HG03565 (cell line): ENCODE results near the gene IL34.
"Not testable (repeated sequence)": the region's sequence is repeated elsewhere in the genome, so short reads cannot be mapped to it uniquely, and the experiment has no call there.

Experiments used
- ATAC-seq: cut with Tn5 transposase; IDR thresholded peaks from one replicate; pipeline ENCODE4 v1.9.1; 2021; ENCODE audit warnings: mild to moderate bottlenecking, moderate library complexity; ENCODE audit not compliant: unreplicated experiment

IL34 gene

GRCh38 chr16:70630960-70631745, 15.2 kb upstream of the IL34 start:
- ATAC-seq = no peak

GRCh38 chr16:70632273-70632672, 14.1 kb upstream of the IL34 start:
- no peak for ATAC-seq

- ATAC-seq = not testable (repeated sequence)
Observed at GRCh38 chr16:70633617-70634016, 12.7 kb upstream of the IL34 start.

- ATAC-seq = no peak
Observed at GRCh38 chr16:70634861-70635260, 11.5 kb upstream of the IL34 start.

GRCh38 chr16:70635336-70636016, 10.9 kb upstream of the IL34 start:
- ATAC-seq = no peak

- ATAC-seq = no peak
Observed at GRCh38 chr16:70638814-70639792, 7.3 kb upstream of the IL34 start.

- no peak for ATAC-seq
Observed at GRCh38 chr16:70642633-70643032, 3.7 kb upstream of the IL34 start.

GRCh38 chr16:70643264-70643663, 3.1 kb upstream of the IL34 start:
- ATAC-seq = not testable (repeated sequence)

GRCh38 chr16:70644763-70645597, 1.4 kb upstream of the IL34 start:
- no peak for ATAC-seq

GRCh38 chr16:70647441-70648359, 1.3 kb downstream of the IL34 start:
- no peak for ATAC-seq

- no peak for ATAC-seq
Observed at GRCh38 chr16:70648606-70649005, 2.2 kb downstream of the IL34 start.

GRCh38 chr16:70649300-70649699, 2.9 kb downstream of the IL34 start:
- no peak for ATAC-seq

GRCh38 chr16:70650216-70650615, 3.9 kb downstream of the IL34 start:
- no peak for ATAC-seq

GRCh38 chr16:70651524-70651923, 5.2 kb downstream of the IL34 start:
- no peak for ATAC-seq

- no peak for ATAC-seq
Observed at GRCh38 chr16:70652322-70652721, 6.0 kb downstream of the IL34 start.

GRCh38 chr16:70653406-70653805, 7.0 kb downstream of the IL34 start:
- ATAC-seq = no peak

- ATAC-seq = peak; percentile 51
Observed at GRCh38 chr16:70653809-70654771, 7.7 kb downstream of the IL34 start.

- no peak for ATAC-seq
Observed at GRCh38 chr16:70656065-70656711, 9.8 kb downstream of the IL34 start.
